ENCODE measurements around the gene ECPAS.

DNA sequence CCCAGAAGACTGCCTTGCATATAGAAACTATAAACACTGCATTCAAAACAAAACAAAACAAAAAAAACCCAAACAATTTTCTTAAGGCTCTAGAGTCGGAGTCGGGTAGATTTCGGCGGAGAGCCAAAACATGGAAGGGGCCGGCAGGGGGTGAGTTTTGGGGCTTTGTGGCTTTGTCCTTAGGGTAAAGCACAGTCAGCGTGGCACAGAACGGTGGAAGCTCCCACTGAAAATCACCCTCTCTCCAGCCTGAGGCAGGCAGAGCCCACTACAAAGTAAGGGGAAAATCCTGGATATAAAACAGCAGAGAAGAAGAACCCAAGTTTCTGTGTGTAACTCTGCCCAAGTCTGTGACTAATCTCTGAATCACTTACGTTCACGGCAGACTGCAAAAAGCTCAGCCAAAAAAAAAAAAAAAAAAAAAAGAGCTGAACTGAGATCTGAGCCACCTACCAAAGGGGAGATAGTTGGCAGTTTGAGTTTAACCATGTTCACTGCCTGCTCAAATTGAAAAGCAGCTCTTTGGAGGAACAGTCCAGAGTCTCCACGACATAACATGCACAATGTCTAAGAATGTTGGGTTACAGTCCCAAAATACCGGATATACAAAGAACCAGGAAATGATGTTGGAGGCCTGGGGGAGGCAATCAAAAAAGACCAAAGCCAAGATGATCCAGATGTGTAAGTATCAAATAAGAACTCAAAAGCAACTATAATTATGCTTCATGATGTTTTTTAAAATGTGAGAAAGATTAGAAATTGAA lies 127.5 kb downstream of the ECPAS start:
- TF ChIP-seq, protein P1, sequence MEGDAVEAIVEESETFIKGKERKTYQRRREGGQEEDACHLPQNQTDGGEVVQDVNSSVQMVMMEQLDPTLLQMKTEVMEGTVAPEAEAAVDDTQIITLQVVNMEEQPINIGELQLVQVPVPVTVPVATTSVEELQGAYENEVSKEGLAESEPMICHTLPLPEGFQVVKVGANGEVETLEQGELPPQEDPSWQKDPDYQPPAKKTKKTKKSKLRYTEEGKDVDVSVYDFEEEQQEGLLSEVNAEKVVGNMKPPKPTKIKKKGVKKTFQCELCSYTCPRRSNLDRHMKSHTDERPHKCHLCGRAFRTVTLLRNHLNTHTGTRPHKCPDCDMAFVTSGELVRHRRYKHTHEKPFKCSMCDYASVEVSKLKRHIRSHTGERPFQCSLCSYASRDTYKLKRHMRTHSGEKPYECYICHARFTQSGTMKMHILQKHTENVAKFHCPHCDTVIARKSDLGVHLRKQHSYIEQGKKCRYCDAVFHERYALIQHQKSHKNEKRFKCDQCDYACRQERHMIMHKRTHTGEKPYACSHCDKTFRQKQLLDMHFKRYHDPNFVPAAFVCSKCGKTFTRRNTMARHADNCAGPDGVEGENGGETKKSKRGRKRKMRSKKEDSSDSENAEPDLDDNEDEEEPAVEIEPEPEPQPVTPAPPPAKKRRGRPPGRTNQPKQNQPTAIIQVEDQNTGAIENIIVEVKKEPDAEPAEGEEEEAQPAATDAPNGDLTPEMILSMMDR (IDR thresholded peaks at IDR 0.05; ENCODE audit: insufficient read depth, low read length, poor library complexity, severe bottlenecking): no peak
- TF ChIP-seq EZH2phosphoT487 (conservative IDR thresholded peaks at IDR 0.05; ENCODE audit: low read length): no peak

Measured in SU-DHL-6 (cell line).